Colonic mucosa (tissue), 4 donors: ENCODE measurements around the gene TMEM60. TPM values are rescaled to one million over a fixed set of nuclear protein-coding genes. Genes with fewer than 3 reads are reported as not detected.
"Not testable (repeated sequence)": the region's sequence is repeated elsewhere in the genome, so short reads cannot be mapped to it uniquely, and the experiment has no call there.

Experiments used
- DNase-seq: peaks from one replicate; pipeline ENCODE4 v3.0.0-alpha.2; 2020
- H3K27ac ChIP-seq: fragments of 200-600 bp; one replicate; pipeline ENCODE4 v1.8.0; 2021
- H3K27me3 ChIP-seq: fragments of 200-600 bp; one replicate; pipeline ENCODE4 v1.8.0; 2021
- H3K36me3 ChIP-seq: fragments of 200-600 bp; one replicate; pipeline ENCODE4 v1.8.0; 2021
- H3K4me1 ChIP-seq: fragments of 200-600 bp; one replicate; pipeline ENCODE4 v1.8.0; 2021; ENCODE audit warnings: mild to moderate bottlenecking
- H3K4me3 ChIP-seq: fragments of 200-600 bp; one replicate; pipeline ENCODE4 v1.8.0; 2021
- H3K9ac ChIP-seq, 2 donors: one replicate each; pipeline ENCODE4 v1.7.0; 2013; ENCODE audit warnings: control low read depth in 2 of 2, low read depth in 2 of 2, low read length in 2 of 2
- H3K9me3 ChIP-seq: fragments of 200-600 bp; one replicate; pipeline ENCODE4 v1.8.0; 2021
- CTCF ChIP-seq: fragments of 200-600 bp; IDR thresholded peaks from one replicate; pipeline ENCODE4 v1.8.0; 2022; ENCODE audit warnings: antibody characterized with exemption, mild to moderate bottlenecking
- intact Hi-C: fragments of 100-400 bp; cut with DNase I; formaldehyde crosslinking; loops from one replicate; pipeline ENCODE4 v1.14.1; 2022
- total RNA-seq, 2 donors: library from RNA; stranded (reverse); fragmentation: NEBNext Ultra II Directional in 1 of 2; extraction: Animal tissue kit (Norgen Biotek cat#: 25700) in 1 of 2; gene quantifications; one replicate each; pipeline ENCODE4 v1.2.1, GENCODE V29; 2021
- donor health status: healthy.
- donor health status: DM: no; HTN: no; CAD: no.
- donor health status: DM: no; HTN: no; CAD: no.

The TMEM60 gene
- total RNA-seq, 2 donors from 2014 or later = 12.6 to 19.8 TPM

- intact Hi-C loops = no loop called here
- no peak overlapping the region for H3K4me3 ChIP-seq
- H3K36me3 ChIP-seq = no peaks in the 10 kb centered on the region
- H3K27me3 ChIP-seq = no peaks in the 10 kb centered on the region
- no peaks in the 10 kb centered on the region for H3K9me3 ChIP-seq
- no peak for DNase-seq
- H3K27ac ChIP-seq = no peak overlapping the region
- H3K9ac ChIP-seq = no peak overlapping the region
- no peaks in the 10 kb centered on the region for H3K4me1 ChIP-seq
- TF ChIP-seq CTCF = no peak
Measured at GRCh38 chr7:77786741-77787140, 11.5 kb downstream of the TMEM60 start.

DNA sequence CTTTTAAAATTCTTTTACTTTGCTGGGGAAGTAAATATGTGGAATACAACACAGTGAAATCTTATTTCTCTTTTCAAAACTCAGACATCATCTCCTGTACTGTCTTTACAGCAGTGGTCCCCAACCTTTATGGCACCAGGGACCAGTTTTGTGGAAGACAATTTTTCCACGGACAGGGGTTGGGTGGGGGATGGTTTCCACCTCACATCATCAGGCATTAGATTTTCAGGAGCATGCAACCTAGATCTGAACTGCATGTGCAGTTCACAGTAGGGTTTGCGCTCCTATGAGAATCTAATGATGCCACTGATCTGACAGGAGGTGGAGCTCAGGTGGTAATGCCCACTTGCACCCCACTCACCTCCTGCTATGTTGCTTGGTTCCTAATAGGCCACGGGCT lies 12.2 kb downstream of the TMEM60 start:
- no peak overlapping the region for H3K9ac ChIP-seq
- no peaks in the 10 kb centered on the region for H3K36me3 ChIP-seq
- no peaks in the 10 kb centered on the region for H3K4me1 ChIP-seq
- no peak for TF ChIP-seq CTCF
- H3K9me3 ChIP-seq = no peaks in the 10 kb centered on the region
- intact Hi-C loops = no loop called here
- no peak overlapping the region for H3K27ac ChIP-seq
- DNase-seq = no peak
- H3K27me3 ChIP-seq = no peaks in the 10 kb centered on the region
- H3K4me3 ChIP-seq = no peak overlapping the region

DNA sequence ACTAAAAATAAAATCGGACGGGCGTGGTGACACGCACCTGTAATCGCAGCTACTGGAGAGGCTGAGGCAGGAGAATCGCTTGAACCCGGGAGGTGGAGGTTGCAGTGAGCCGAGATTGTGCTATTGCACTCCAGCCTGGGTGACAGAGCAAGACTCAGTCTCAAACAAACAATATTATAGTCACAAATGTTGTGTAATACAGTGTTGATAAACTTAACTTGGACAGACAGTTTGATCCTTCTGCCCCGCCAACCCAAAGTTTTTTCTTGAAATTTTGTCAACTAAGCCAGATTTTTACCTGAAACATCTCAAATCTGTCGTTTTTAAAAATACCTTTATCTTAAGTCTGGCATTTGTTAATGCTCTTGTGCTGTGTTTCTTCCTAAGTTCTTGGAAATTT lies 13.8 kb downstream of the TMEM60 start:
- intact Hi-C loops, H3K9ac ChIP-seq, H3K27me3 ChIP-seq, H3K4me1 ChIP-seq, H3K9me3 ChIP-seq, H3K36me3 ChIP-seq, DNase-seq, H3K4me3 ChIP-seq: not testable (repeated sequence)
- peak overlapping the region; percentile 78 for H3K27ac ChIP-seq

- H3K9ac ChIP-seq = peak overlapping the region in 1 of 2 donors; percentile 55
- no peak for DNase-seq
- TF ChIP-seq CTCF = no peak
- H3K36me3 ChIP-seq = no peaks in the 10 kb centered on the region
- intact Hi-C loops = no loop called here
- no peaks in the 10 kb centered on the region for H3K9me3 ChIP-seq
- no peaks in the 10 kb centered on the region for H3K27me3 ChIP-seq
- H3K4me3 ChIP-seq = no peak overlapping the region
- H3K27ac ChIP-seq = peak overlapping the region; percentile 78
- H3K4me1 ChIP-seq = peaks cover 3% of the 10 kb centered on the region
Measured at GRCh38 chr7:77783545-77783944, 14.7 kb downstream of the TMEM60 start.

DNA sequence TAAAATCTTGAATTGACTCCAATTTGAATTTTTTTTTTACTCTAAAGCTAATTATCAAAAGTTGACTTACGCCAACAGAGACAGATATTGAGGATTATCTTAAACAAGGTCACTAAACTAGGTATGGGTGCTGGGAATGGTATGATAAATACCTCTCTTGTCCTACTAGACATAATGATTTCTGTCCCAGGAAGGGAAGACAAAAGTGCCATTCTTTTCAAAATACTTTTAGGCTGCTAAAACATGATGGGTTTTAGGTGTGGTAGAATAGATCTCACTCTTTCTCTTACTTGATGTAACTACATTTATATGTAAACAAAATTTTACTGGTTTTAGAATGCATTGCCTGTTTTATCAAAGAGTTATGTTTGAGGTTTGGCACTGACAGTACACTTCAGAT lies 15.1 kb downstream of the TMEM60 start:
- Histone ChIP-seq H3K36me3 (no peaks in the 10 kb centered on the region), H3K4me3 (no peak overlapping the region), H3K9me3 (no peaks in the 10 kb centered on the region), H3K27me3 (no peaks in the 10 kb centered on the region), H3K27ac (peak overlapping the region; percentile 78), H3K4me1 (peaks cover 3% of the 10 kb centered on the region), H3K9ac (peak overlapping the region in 1 of 2 donors; percentile 55)
- no peak for DNase-seq
- TF ChIP-seq CTCF = no peak
- intact Hi-C loops = no loop called here

DNA sequence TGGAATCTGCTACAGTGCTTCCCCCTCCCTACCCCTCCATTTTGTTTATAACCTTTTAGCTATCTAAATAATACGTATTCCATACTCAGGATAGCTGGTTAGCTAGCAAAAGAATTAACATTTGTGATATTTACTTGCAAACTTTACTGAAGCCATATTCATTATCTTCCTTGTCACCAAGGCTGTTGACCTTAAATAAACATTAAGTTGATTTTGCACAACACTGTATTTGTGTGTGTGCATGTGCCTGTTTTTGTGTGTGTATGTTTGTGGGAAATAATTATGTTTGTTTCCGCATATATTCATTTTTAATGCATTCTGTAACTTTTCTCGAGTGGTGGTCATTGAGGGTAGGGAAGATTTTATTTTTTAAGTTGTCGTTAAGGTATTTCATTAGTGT lies 15.9 kb downstream of the TMEM60 start:
- no peaks in the 10 kb centered on the region for H3K9me3 ChIP-seq
- H3K27me3 ChIP-seq = no peaks in the 10 kb centered on the region
- H3K36me3 ChIP-seq = no peaks in the 10 kb centered on the region
- no peak for DNase-seq
- H3K4me3 ChIP-seq = no peak overlapping the region
- H3K27ac ChIP-seq = peak overlapping the region; percentile 78
- peaks cover 3% of the 10 kb centered on the region for H3K4me1 ChIP-seq
- no peak for TF ChIP-seq CTCF
- intact Hi-C loops = no loop called here
- H3K9ac ChIP-seq = no peak overlapping the region
